Endodermal cell (in vitro differentiated cells): Measurements from ENCODE around the gene PRKCE. TPM values are rescaled to one million over a fixed set of nuclear protein-coding genes. Genes with fewer than 3 reads are reported as not detected.
"Not testable (repeated sequence)": the region's sequence is repeated elsewhere in the genome, so short reads cannot be mapped to it uniquely, and the experiment has no call there.

Experiments
- DNase-seq: peaks from one replicate; pipeline ENCODE4 v3.0.0-alpha.2; 2017
- H3K27ac ChIP-seq: 2 replicates; pipeline ENCODE4 v1.5.1; 2013; ENCODE audit warnings: mild to moderate bottlenecking, low read depth, low read length, moderate library complexity
- H3K27me3 ChIP-seq: 2 replicates; pipeline ENCODE4 v1.6.1; 2013; ENCODE audit warnings: mild to moderate bottlenecking, low read length, moderate library complexity; ENCODE audit not compliant: insufficient read depth, control insufficient read depth, poor library complexity, severe bottlenecking
- H3K36me3 ChIP-seq: 2 replicates; pipeline ENCODE4 v1.7.0; 2013; ENCODE audit warnings: mild to moderate bottlenecking, low read length, moderate library complexity; ENCODE audit not compliant: control insufficient read depth, insufficient read depth
- H3K4me1 ChIP-seq: one replicate; pipeline ENCODE4 v1.7.0; 2013; ENCODE audit warnings: low read length; ENCODE audit not compliant: control insufficient read depth, insufficient read depth
- H3K4me3 ChIP-seq: 2 replicates; pipeline ENCODE4 v1.5.1; 2013; ENCODE audit warnings: mild to moderate bottlenecking, low read length, moderate library complexity
- H3K9ac ChIP-seq: 2 replicates; pipeline ENCODE4 v1.6.1; 2013; ENCODE audit warnings: mild to moderate bottlenecking, low read length, moderate library complexity; ENCODE audit not compliant: poor library complexity, severe bottlenecking; ENCODE audit errors: extremely low read depth
- H3K9me3 ChIP-seq: 2 replicates; pipeline ENCODE4 v1.6.1; 2013; ENCODE audit warnings: mild to moderate bottlenecking, low read length, moderate library complexity; ENCODE audit not compliant: control insufficient read depth
- H3K27ac Mint-ChIP-seq: 2 replicates; pipeline ENCODE4 v1.8.0; 2020; ENCODE audit warnings: mixed read lengths
- H3K27me3 Mint-ChIP-seq: 2 replicates; pipeline ENCODE4 v1.8.0; 2021; ENCODE audit warnings: mild to moderate bottlenecking, mixed read lengths; ENCODE audit not compliant: insufficient read depth
- H3K36me3 Mint-ChIP-seq: 2 replicates; pipeline ENCODE4 v1.8.0; 2020; ENCODE audit warnings: low read depth, mixed read lengths
- H3K4me1 Mint-ChIP-seq: 2 replicates; pipeline ENCODE4 v1.8.0; 2020; ENCODE audit warnings: mixed read lengths
- H3K4me3 Mint-ChIP-seq: 2 replicates; pipeline ENCODE4 v1.8.0; 2020; ENCODE audit warnings: mild to moderate bottlenecking, moderate library complexity, mixed read lengths
- H3K9me3 Mint-ChIP-seq: 2 replicates; pipeline ENCODE4 v1.8.0; 2020; ENCODE audit warnings: mild to moderate bottlenecking, mixed read lengths
- WGBS, 2 experiments: methylation state at CpG; one replicate each; pipeline versions ENCODE4 v1.1.5 to v1.1.7; 2013; ENCODE audit warnings: missing lambda C conversion rate in 2 of 2, mixed read lengths in 1 of 2; ENCODE audit not compliant: insufficient coverage in 1 of 2, insufficient read length in 1 of 2; 5-methylcytosine and 5-hydroxymethylcytosine counted together
- total RNA-seq, 2 donors: library from RNA; stranded (reverse); fragmentation: NEBNext Ultra II Directional in 1 of 2; extraction: Animal tissue kit (Norgen Biotek cat#: 25700) in 1 of 2; gene quantifications; 2 replicates in 1 of 2; 3 replicates in 1 of 2; pipeline ENCODE4 v1.2.1, GENCODE V29; 2021
- TF ChIP-seq, protein P1 (sequence below): fragments of 200-600 bp; sonication (generic); conservative IDR thresholded peaks from 2 replicates; pipeline ENCODE4 v1.5.0; 2021; ENCODE audit warnings: antibody characterized with exemption, mild to moderate bottlenecking

The PRKCE gene
- total RNA-seq, 2 donors from 2014 or later, result 1.4 to 1.7 TPM

GRCh38 chr2:45912109-45912508 lies 260.6 kb downstream of the PRKCE start:
- 29 to 36% methylated on average over 1 to 5 of the region's 5 CpGs for WGBS, 2 experiments
- H3K4me3 ChIP-seq, result no peak overlapping the region
- peak; percentile 73 for DNase-seq
- no peaks in the 10 kb centered on the region for H3K36me3 ChIP-seq
- H3K27me3 ChIP-seq, result peaks cover 51% of the 10 kb centered on the region
- H3K9me3 ChIP-seq, result no peaks in the 10 kb centered on the region
- peaks cover 24% of the 10 kb centered on the region for H3K4me1 ChIP-seq
- peak overlapping the region; percentile 36 for H3K9ac ChIP-seq
- no peak overlapping the region for H3K27ac ChIP-seq
- peak overlapping the region; percentile 61 for H3K27ac Mint-ChIP-seq
- H3K27me3 Mint-ChIP-seq, result peaks cover 81% of the 10 kb centered on the region
- TF ChIP-seq, protein P1, sequence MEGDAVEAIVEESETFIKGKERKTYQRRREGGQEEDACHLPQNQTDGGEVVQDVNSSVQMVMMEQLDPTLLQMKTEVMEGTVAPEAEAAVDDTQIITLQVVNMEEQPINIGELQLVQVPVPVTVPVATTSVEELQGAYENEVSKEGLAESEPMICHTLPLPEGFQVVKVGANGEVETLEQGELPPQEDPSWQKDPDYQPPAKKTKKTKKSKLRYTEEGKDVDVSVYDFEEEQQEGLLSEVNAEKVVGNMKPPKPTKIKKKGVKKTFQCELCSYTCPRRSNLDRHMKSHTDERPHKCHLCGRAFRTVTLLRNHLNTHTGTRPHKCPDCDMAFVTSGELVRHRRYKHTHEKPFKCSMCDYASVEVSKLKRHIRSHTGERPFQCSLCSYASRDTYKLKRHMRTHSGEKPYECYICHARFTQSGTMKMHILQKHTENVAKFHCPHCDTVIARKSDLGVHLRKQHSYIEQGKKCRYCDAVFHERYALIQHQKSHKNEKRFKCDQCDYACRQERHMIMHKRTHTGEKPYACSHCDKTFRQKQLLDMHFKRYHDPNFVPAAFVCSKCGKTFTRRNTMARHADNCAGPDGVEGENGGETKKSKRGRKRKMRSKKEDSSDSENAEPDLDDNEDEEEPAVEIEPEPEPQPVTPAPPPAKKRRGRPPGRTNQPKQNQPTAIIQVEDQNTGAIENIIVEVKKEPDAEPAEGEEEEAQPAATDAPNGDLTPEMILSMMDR, result peak; percentile 51
- no peaks in the 10 kb centered on the region for H3K36me3 Mint-ChIP-seq
- no peak overlapping the region for H3K4me3 Mint-ChIP-seq
- H3K9me3 Mint-ChIP-seq, result peaks cover 10% of the 10 kb centered on the region
- H3K4me1 Mint-ChIP-seq, result peaks cover 34% of the 10 kb centered on the region

DNA sequence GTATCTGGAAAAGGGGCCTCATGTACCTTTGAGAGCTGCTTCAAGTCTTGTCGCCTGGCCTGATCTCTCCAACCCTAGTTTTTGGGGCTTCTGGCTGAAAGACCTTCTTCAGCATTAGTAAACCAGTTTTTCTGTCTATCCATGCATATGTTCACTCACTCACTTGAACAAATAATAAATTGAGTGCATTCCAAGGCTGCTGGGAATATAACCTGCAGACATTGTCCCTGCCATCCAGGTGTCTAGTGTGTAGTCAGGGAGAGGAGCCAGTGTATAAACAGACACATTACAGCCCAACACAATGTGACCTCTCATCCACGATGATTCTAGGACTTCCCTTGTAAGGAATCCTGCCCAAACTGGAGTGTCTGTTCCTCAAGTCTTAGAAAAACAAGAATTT lies 262.1 kb downstream of the PRKCE start:
- Mint-ChIP-seq H3K4me3 (no peak overlapping the region), H3K27me3 (peaks cover 75% of the 10 kb centered on the region), H3K4me1 (peaks cover 32% of the 10 kb centered on the region), H3K9me3 (peaks cover 13% of the 10 kb centered on the region), H3K36me3 (no peaks in the 10 kb centered on the region), H3K27ac (no peak overlapping the region)
- peaks cover 24% of the 10 kb centered on the region for H3K4me1 ChIP-seq
- no peak for DNase-seq
- no peak overlapping the region for H3K9ac ChIP-seq
- H3K4me3 ChIP-seq, result no peak overlapping the region
- H3K27me3 ChIP-seq, result peaks cover 37% of the 10 kb centered on the region
- no peaks in the 10 kb centered on the region for H3K36me3 ChIP-seq
- no peak overlapping the region for H3K27ac ChIP-seq
- no peaks in the 10 kb centered on the region for H3K9me3 ChIP-seq
- 93 to 95% methylated on average over 2 of the region's 2 CpGs for WGBS, 2 experiments
- TF ChIP-seq, protein P1, result no peak

- Histone ChIP-seq H3K27me3 (peaks cover 36% of the 10 kb centered on the region), H3K4me1 (peaks cover 16% of the 10 kb centered on the region), H3K27ac (no peak overlapping the region), H3K9ac (no peak overlapping the region), H3K9me3 (no peaks in the 10 kb centered on the region), H3K36me3 (no peaks in the 10 kb centered on the region), H3K4me3 (no peak overlapping the region)
- no peak for DNase-seq
- Mint-ChIP-seq H3K4me3 (no peak overlapping the region), H3K9me3 (peaks cover 13% of the 10 kb centered on the region), H3K36me3 (no peaks in the 10 kb centered on the region), H3K27me3 (peaks cover 76% of the 10 kb centered on the region), H3K27ac (no peak overlapping the region), H3K4me1 (peaks cover 20% of the 10 kb centered on the region)
- 93 to 100% methylated on average over 4 of the region's 5 CpGs for WGBS, 2 experiments
- TF ChIP-seq, protein P1, result peak; percentile 23
These were observed 264.0 kb downstream of the PRKCE start for GRCh38 chr2:45915523-45915922.

- WGBS, 2 experiments, result 90 to 95% methylated on average over 16 to 48 of the region's 49 CpGs
- not testable (repeated sequence) for H3K4me1 ChIP-seq, H3K9ac ChIP-seq, H3K4me3 Mint-ChIP-seq, H3K36me3 ChIP-seq, H3K4me1 Mint-ChIP-seq, H3K36me3 Mint-ChIP-seq, H3K4me3 ChIP-seq, H3K27ac Mint-ChIP-seq, H3K9me3 ChIP-seq, DNase-seq, H3K27ac ChIP-seq
- H3K27me3 ChIP-seq, result peaks cover 44% of the 10 kb centered on the region
- peaks cover 77% of the 10 kb centered on the region for H3K27me3 Mint-ChIP-seq
- peaks cover 13% of the 10 kb centered on the region for H3K9me3 Mint-ChIP-seq
These were observed 266.2 kb downstream of the PRKCE start for GRCh38 chr2:45917561-45918176.
